ENCODE results near the gene MTG1. TPM values are rescaled to one million over a fixed set of nuclear protein-coding genes. Genes with fewer than 3 reads are reported as not detected.

Gene MTG1
- total RNA-seq, 4 donors from 2014 or later, result 26.5 to 139 (median 47.0) TPM

DNA sequence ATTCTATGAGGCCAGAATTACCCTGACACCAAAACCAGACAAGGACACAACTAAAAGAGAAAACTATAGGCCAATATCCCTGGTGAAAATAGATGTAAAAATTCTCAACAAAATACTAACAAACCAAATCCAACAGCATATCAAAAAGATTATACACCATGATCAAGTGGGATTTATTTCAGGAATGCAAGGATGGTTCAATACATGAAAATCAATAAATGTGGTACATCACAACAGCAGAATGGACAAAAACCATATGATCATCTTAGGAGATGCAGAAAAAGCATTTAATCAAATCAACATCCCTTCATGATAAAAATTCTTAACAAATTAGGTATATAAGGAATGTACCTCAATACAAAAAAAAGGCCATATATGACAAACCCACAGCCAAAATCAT is 54.2 kb downstream of the MTG1 start:
- in situ Hi-C loops (cut with MboI; ENCODE audit: low pct_ligation_motif_present in 1 of 4, low pct_unique_long_range_greater_than_20kb in 1 of 4, low sequenced_read_pairs in 3 of 4) (no loop called here), intact Hi-C loops (cut with DNase I; ENCODE audit: low total_unique reads) (no loop called here)
- no peaks in the 10 kb centered on the region for H3K4me1 ChIP-seq
- no peaks in the 10 kb centered on the region for H3K27me3 ChIP-seq
- no peak overlapping the region for H3K27ac ChIP-seq
- no peak overlapping the region for H3K4me3 ChIP-seq
- DNase-seq, result no peak
- TF ChIP-seq POLR2AphosphoS5 (IDR thresholded peaks at IDR 0.05) (no peak), POLR2A (IDR thresholded peaks at IDR 0.05) (no peak), EP300 (IDR thresholded peaks at IDR 0.05; ENCODE audit: low read depth) (no peak)
- TF ChIP-seq, protein P1, sequence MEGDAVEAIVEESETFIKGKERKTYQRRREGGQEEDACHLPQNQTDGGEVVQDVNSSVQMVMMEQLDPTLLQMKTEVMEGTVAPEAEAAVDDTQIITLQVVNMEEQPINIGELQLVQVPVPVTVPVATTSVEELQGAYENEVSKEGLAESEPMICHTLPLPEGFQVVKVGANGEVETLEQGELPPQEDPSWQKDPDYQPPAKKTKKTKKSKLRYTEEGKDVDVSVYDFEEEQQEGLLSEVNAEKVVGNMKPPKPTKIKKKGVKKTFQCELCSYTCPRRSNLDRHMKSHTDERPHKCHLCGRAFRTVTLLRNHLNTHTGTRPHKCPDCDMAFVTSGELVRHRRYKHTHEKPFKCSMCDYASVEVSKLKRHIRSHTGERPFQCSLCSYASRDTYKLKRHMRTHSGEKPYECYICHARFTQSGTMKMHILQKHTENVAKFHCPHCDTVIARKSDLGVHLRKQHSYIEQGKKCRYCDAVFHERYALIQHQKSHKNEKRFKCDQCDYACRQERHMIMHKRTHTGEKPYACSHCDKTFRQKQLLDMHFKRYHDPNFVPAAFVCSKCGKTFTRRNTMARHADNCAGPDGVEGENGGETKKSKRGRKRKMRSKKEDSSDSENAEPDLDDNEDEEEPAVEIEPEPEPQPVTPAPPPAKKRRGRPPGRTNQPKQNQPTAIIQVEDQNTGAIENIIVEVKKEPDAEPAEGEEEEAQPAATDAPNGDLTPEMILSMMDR (IDR thresholded peaks at IDR 0.05), result no peak
- H3K36me3 ChIP-seq, result no peaks in the 10 kb centered on the region
- peaks cover 27 to 29% of the 10 kb centered on the region in 2 donors for H3K9me3 ChIP-seq

DNA sequence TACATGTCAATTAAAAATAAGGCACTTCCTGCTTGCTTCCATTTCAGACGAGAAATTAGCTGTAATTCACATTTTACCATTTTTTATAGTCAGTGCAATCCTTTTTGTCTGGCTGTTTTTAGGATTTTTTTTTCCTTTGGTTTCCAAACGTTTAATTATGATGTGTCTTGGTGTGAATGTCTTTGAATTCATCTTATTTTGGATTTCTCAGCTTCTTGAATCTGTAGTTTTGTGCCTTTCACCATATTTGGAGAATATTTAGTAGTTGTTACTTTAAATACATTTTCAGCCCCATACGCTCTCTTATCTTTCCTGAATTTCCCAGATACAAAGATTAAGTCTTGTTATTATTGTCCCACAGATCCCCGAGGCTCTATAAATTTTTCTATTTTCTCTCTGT is 57.4 kb downstream of the MTG1 start:
- Histone ChIP-seq H3K4me3 (no peak overlapping the region), H3K27ac (no peak overlapping the region), H3K4me1 (no peaks in the 10 kb centered on the region), H3K9me3 (peaks cover 27 to 29% of the 10 kb centered on the region in 2 donors), H3K36me3 (no peaks in the 10 kb centered on the region), H3K27me3 (no peaks in the 10 kb centered on the region)
- DNase-seq, result no peak
- no peak for TF ChIP-seq POLR2A (IDR thresholded peaks at IDR 0.05)
- TF ChIP-seq, protein P1 (IDR thresholded peaks at IDR 0.05), result no peak
- TF ChIP-seq EP300 (IDR thresholded peaks at IDR 0.05; ENCODE audit: low read depth), result no peak
- in situ Hi-C loops (cut with MboI; ENCODE audit: low pct_ligation_motif_present in 1 of 4, low pct_unique_long_range_greater_than_20kb in 1 of 4, low sequenced_read_pairs in 3 of 4), result no loop called here
- 55% methylated on average over 4 of the region's 4 CpGs for WGBS, 2 donors (ENCODE audit: low coverage in 1 of 2)
- intact Hi-C loops (cut with DNase I; ENCODE audit: low total_unique reads), result no loop called here

DNA sequence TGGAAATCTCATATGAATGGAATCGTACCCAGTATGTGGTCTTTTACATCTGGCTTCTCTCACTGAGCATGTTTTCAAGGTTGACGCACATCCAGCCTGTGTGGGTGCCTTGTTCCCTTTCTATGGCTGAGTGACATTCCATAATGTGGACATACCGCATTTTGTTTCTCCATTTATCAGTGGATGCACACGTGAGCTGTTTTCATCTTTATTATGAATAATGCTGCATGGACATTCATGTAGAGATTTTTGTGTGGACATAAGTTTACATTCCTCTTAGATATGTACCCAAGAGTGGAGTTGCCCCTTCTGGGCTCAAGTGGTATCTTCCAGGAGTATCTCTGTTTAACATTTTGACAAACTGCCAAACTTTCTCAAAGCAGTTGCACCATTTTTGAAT is 58.5 kb downstream of the MTG1 start:
- no peak for DNase-seq
- Histone ChIP-seq H3K27me3 (no peaks in the 10 kb centered on the region), H3K4me1 (no peaks in the 10 kb centered on the region), H3K9me3 (peaks cover 17 to 18% of the 10 kb centered on the region in 2 donors), H3K27ac (no peak overlapping the region), H3K4me3 (no peak overlapping the region), H3K36me3 (no peaks in the 10 kb centered on the region)
- WGBS, 2 donors (ENCODE audit: low coverage in 1 of 2), result 82 to 87% methylated on average over 4 of the region's 4 CpGs
- intact Hi-C loops (cut with DNase I; ENCODE audit: low total_unique reads), result no loop called here
- in situ Hi-C loops (cut with MboI; ENCODE audit: low pct_ligation_motif_present in 1 of 4, low pct_unique_long_range_greater_than_20kb in 1 of 4, low sequenced_read_pairs in 3 of 4), result no loop called here
- TF ChIP-seq POLR2A (IDR thresholded peaks at IDR 0.05) (no peak), EP300 (IDR thresholded peaks at IDR 0.05; ENCODE audit: low read depth) (no peak), POLR2AphosphoS5 (IDR thresholded peaks at IDR 0.05) (no peak)
- TF ChIP-seq, protein P1 (IDR thresholded peaks at IDR 0.05), result no peak

DNA sequence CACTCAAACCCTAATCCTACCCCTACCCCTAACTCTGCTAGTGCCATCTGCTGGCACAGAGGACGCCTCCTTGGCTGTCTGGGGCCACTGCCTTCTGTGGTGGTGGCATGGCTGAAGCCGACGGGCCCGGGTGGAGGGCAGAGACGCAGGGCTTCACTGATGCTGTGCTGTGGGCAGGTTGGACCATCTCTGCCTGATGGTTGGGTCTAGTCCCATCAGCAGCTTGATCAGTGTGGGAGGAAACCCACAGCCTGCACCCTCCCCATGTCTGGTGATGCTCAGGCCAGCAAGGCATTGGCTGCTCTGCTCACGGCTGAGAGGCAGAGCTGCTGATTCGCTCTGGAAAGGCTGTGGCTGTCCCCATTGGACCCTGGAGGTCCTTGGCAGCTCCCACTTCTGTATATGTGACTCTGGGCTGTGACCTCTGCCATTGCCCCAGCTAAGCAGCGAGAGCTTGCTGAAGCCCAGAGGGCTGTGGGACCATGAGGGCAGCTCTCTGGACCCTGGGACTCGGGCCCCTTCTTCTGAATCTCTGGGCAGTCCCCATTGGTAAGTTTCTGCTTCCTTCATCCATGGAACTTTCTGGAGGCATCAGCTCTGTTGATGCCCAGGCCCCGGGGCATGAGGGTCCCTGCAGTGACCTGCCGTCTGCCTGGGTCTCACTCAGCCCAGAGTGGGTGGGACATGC is 59.7 kb downstream of the MTG1 start, which contains the start of gene SCART1:
Gene SCART1, plus strand, starts transcription at position 430 of the 688 bp plus-strand sequence. Its CDS starts 53 bp downstream, at position 483.
- 60 to 89% methylated on average over 1 to 9 of the region's 11 CpGs for WGBS, 2 donors (ENCODE audit: low coverage in 1 of 2)
- H3K9me3 ChIP-seq, result peaks cover 6 to 7% of the 10 kb centered on the region in 2 donors
- DNase-seq, result no peak
- no peak within 1 kb of the TSS for H3K4me3 ChIP-seq
- H3K27me3 ChIP-seq, result no peaks in the 10 kb centered on the region
- TF ChIP-seq, protein P1 (IDR thresholded peaks at IDR 0.05), result no peak
- no peak for TF ChIP-seq EP300 (IDR thresholded peaks at IDR 0.05; ENCODE audit: low read depth)
- no peak for TF ChIP-seq POLR2AphosphoS5 (IDR thresholded peaks at IDR 0.05)
- no peak for TF ChIP-seq POLR2A (IDR thresholded peaks at IDR 0.05)
- H3K36me3 ChIP-seq, result no peaks in the 10 kb centered on the region
- in situ Hi-C loops (cut with MboI; ENCODE audit: low pct_ligation_motif_present in 1 of 4, low pct_unique_long_range_greater_than_20kb in 1 of 4, low sequenced_read_pairs in 3 of 4), result no loop called here
- no peak within 1 kb of the TSS for H3K27ac ChIP-seq
- H3K4me1 ChIP-seq, result no peaks in the 10 kb centered on the region
- intact Hi-C loops (cut with DNase I; ENCODE audit: low total_unique reads), result no loop called here
